HG03432 (cell line): ENCODE measurements around the gene C1QL3.

Experiments used
- ATAC-seq: cut with Tn5 transposase; IDR thresholded peaks from one replicate; pipeline ENCODE4 v1.9.1; 2021; ENCODE audit warnings: mild to moderate bottlenecking, moderate library complexity; ENCODE audit not compliant: unreplicated experiment

The C1QL3 gene

GRCh38 chr10:16521311-16522016 lies at the start of gene C1QL3:
Gene C1QL3, minus strand, starts transcription at chr10:16521879. Its CDS starts 814 bp downstream, at chr10:16521065.
- peak; percentile 46 for ATAC-seq

GRCh38 chr10:16570731-16571130 lies 49.1 kb upstream of the C1QL3 start:
- ATAC-seq, result peak; percentile 95

GRCh38 chr10:16566202-16566805 lies 44.6 kb upstream of the C1QL3 start:
- no peak for ATAC-seq

- no peak for ATAC-seq
Measured at GRCh38 chr10:16565604-16566003, 43.9 kb upstream of the C1QL3 start.

- ATAC-seq, result no peak
Measured at GRCh38 chr10:16562891-16563290, 41.2 kb upstream of the C1QL3 start.

- no peak for ATAC-seq
Measured at GRCh38 chr10:16559236-16559773, 37.6 kb upstream of the C1QL3 start.

- ATAC-seq, result no peak
Measured at GRCh38 chr10:16547973-16548372, 26.3 kb upstream of the C1QL3 start.

GRCh38 chr10:16545116-16545736 lies 23.5 kb upstream of the C1QL3 start:
- peak; percentile 83 for ATAC-seq

- no peak for ATAC-seq
Measured at GRCh38 chr10:16544591-16544990, 22.9 kb upstream of the C1QL3 start.

GRCh38 chr10:16544099-16544498 lies 22.4 kb upstream of the C1QL3 start:
- no peak for ATAC-seq

- no peak for ATAC-seq
Measured at GRCh38 chr10:16536155-16536554, 14.5 kb upstream of the C1QL3 start.

- no peak for ATAC-seq
Measured at GRCh38 chr10:16529853-16530252, 8.2 kb upstream of the C1QL3 start.

GRCh38 chr10:16527452-16527851 lies 5.8 kb upstream of the C1QL3 start:
- no peak for ATAC-seq

GRCh38 chr10:16520900-16521299 lies 779 bp downstream of the C1QL3 start:
- ATAC-seq, result peak; percentile 64

GRCh38 chr10:16519908-16520861 lies 1.5 kb downstream of the C1QL3 start:
- peak; percentile 39 for ATAC-seq

- peak; percentile 30 for ATAC-seq
Measured at GRCh38 chr10:16519250-16519907, 2.3 kb downstream of the C1QL3 start.

GRCh38 chr10:16518822-16519221 lies 2.9 kb downstream of the C1QL3 start:
- no peak for ATAC-seq

GRCh38 chr10:16510843-16511242 lies 10.8 kb downstream of the C1QL3 start:
- no peak for ATAC-seq

- ATAC-seq, result no peak
Measured at GRCh38 chr10:16509996-16510395, 11.7 kb downstream of the C1QL3 start.

GRCh38 chr10:16505161-16505560 lies 16.5 kb downstream of the C1QL3 start:
- ATAC-seq, result no peak
